MM.1S (cell line): ENCODE measurements around the gene DHX38.

ENCODE experiments used
- EZH2 ChIP-seq: fragments of 300-600 bp; sonication (generic); optimal IDR thresholded peaks from 2 replicates; pipeline ENCODE3; 2017; ENCODE audit warnings: low read depth, mild to moderate bottlenecking, antibody characterized with exemption, low read length, mixed read lengths
- EZH2phosphoT487 ChIP-seq: fragments of 300-600 bp; sonication (generic); IDR thresholded peaks from 2 replicates; pipeline ENCODE4 v1.6.1; 2018; ENCODE audit warnings: antibody characterized with exemption, low read length
- TF ChIP-seq, protein P1 (sequence below): fragments of 300-600 bp; sonication (generic); IDR thresholded peaks from 2 replicates; pipeline ENCODE4 v1.5.1; 2016; ENCODE audit warnings: antibody characterized with exemption, low read length, mixed read lengths

DNA sequence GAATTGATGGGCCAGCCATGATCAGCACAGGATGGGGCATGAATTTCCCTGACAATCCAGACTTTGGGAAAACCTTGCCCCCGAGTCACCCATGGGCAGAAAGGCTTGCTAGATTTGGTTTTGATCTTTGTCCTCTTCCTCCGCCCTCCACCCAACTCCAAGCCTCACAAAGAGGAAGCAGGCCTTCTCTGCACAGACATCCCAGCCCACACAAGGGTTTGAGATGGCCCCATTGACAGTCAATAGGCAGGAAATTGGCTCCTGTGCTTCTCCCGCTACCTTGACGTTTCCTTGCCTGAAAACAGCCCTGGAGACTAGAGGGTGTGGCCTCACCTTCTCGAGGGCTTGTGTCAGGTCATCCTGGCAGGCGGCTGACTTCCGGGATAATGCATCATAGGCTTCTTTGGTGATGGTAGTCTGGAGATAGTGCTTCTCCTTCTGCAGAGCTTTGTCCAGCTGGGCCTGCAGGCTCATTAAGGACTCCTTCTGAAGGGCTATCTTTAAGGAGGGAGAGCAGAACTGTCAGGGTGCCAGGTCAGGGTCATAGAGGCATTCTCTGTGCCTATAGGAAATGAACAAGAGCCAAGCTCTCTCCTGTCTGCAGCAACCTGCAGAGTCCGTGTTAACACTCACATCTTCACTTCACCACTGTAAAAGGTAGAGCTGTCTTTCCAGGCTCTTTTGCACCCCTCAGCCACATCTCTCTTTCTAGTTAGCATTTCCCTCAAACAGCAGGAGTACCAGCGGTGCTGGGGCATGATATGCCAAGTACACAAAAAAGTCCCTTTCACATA lies 32.2 kb downstream of the DHX38 start:
- TF ChIP-seq, protein P1, sequence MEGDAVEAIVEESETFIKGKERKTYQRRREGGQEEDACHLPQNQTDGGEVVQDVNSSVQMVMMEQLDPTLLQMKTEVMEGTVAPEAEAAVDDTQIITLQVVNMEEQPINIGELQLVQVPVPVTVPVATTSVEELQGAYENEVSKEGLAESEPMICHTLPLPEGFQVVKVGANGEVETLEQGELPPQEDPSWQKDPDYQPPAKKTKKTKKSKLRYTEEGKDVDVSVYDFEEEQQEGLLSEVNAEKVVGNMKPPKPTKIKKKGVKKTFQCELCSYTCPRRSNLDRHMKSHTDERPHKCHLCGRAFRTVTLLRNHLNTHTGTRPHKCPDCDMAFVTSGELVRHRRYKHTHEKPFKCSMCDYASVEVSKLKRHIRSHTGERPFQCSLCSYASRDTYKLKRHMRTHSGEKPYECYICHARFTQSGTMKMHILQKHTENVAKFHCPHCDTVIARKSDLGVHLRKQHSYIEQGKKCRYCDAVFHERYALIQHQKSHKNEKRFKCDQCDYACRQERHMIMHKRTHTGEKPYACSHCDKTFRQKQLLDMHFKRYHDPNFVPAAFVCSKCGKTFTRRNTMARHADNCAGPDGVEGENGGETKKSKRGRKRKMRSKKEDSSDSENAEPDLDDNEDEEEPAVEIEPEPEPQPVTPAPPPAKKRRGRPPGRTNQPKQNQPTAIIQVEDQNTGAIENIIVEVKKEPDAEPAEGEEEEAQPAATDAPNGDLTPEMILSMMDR = no peak
- TF ChIP-seq EZH2 = no peak
- TF ChIP-seq EZH2phosphoT487 = no peak
